Gastrocnemius medialis (tissue), 4 donors: ENCODE results near the gene CMTM1. TPM values are rescaled to one million over a fixed set of nuclear protein-coding genes. Genes with fewer than 3 reads are reported as not detected.

ENCODE experiments used
- ATAC-seq, 2 donors: fragments of 150-250 bp; one replicate each; pipeline ENCODE4 v1.9.1; 2016
- DNase-seq, 2 donors: peaks; one replicate each; pipeline ENCODE4 v3.0.0-alpha.2; 2019
- H3K27ac ChIP-seq, 4 donors: fragments of 200-600 bp; sonication (generic); 1 replicate in 1 of 4; 2 replicates in 3 of 4; pipeline ENCODE4 v1.5.1; 2016 to 2018; ENCODE audit warnings: mild to moderate bottlenecking in 2 of 4, moderate library complexity in 1 of 4
- H3K27me3 ChIP-seq, 3 donors: fragments of 200-600 bp; sonication (generic) in 2 of 3; 1 replicate in 1 of 3; 2 replicates in 2 of 3; pipeline versions ENCODE4 v1.5.1 to v1.6.0; 2016 to 2019; ENCODE audit warnings: mild to moderate bottlenecking in 1 of 3, moderate library complexity in 1 of 3
- H3K36me3 ChIP-seq, 2 donors: fragments of 200-600 bp; sonication (generic) in 1 of 2; one replicate each; pipeline ENCODE4 v1.5.1; 2017 to 2018
- H3K4me1 ChIP-seq, 2 donors: fragments of 200-600 bp; sonication (generic) in 1 of 2; one replicate each; pipeline ENCODE4 v1.5.1; 2016 to 2017; ENCODE audit warnings: mild to moderate bottlenecking in 2 of 2
- H3K4me3 ChIP-seq, 4 donors: fragments of 200-600 bp; sonication (generic) in 3 of 4; 1 replicate in 1 of 4; 2 replicates in 3 of 4; pipeline ENCODE4 v1.5.1; 2016 to 2019; ENCODE audit warnings: mild to moderate bottlenecking in 2 of 4
- H3K9me3 ChIP-seq, 3 donors: fragments of 200-600 bp; sonication (generic) in 2 of 3; 1 replicate in 1 of 3; 2 replicates in 2 of 3; pipeline ENCODE4 v1.5.1; 2016 to 2019
- CTCF ChIP-seq, 5 experiments: fragments of 450-650 bp in 3 of 5; fragments of 200-600 bp in 2 of 5; sonication (generic) in 2 of 5; IDR thresholded peaks in 4 of 5; conservative IDR thresholded peaks in 1 of 5; 1 replicate in 4 of 5; 2 replicates in 1 of 5; pipeline ENCODE4 v1.5.1; 2016 to 2019; ENCODE audit warnings: antibody characterized with exemption in 5 of 5, mild to moderate bottlenecking in 3 of 5, moderate library complexity in 3 of 5
- POLR2A ChIP-seq, 2 donors: fragments of 450-650 bp; IDR thresholded peaks; one replicate each; pipeline ENCODE4 v1.6.1; 2017; ENCODE audit warnings: antibody characterized with exemption in 2 of 2, mild to moderate bottlenecking in 2 of 2, moderate library complexity in 2 of 2
- in situ Hi-C, 4 donors: fragments of 200-750 bp; cut with MboI; loops; one replicate each; pipeline versions ENCODE4 v1.15.0 to v1.8.0; 2017; ENCODE audit warnings: low sequenced_read_pairs in 4 of 4
- intact Hi-C: fragments of 100-400 bp; cut with DNase I; formaldehyde crosslinking; loops from one replicate; pipeline ENCODE4 v1.15.1; 2023; ENCODE audit warnings: low total_unique reads
- total RNA-seq, 4 donors: library from RNA; depleted of rRNA; stranded (reverse); fragments of >200 nt; gene quantifications; one replicate each; pipeline versions ENCODE4 v1.1.0 to v1.2.3, GENCODE V29; 2016

The CMTM1 gene
- total RNA-seq, 4 donors from 2014 or later = 0.31 TPM; not detected in 3

GRCh38 chr16:66612422-66612821, 46.2 kb downstream of the CMTM1 start:
- Histone ChIP-seq H3K4me1 (peaks cover 7 to 8% of the 10 kb centered on the region in 2 donors), H3K4me3 (no peak overlapping the region), H3K27ac (no peak overlapping the region), H3K36me3 (no peaks in the 10 kb centered on the region), H3K27me3 (no peaks in the 10 kb centered on the region), H3K9me3 (no peaks in the 10 kb centered on the region)
- DNase-seq (no peak), ATAC-seq (no peak)
- in situ Hi-C loops (loop anchor here in 1 of 4 donors (25.0 kb wide), 1 partner anchor 250 kb away; no protein-coding TSS in a partner anchor), intact Hi-C loops (no loop called here)
- TF ChIP-seq CTCF (IDR thresholded peaks at IDR 0.05 in 4 of 5, conservative IDR thresholded peaks at IDR 0.05 in 1 of 5) (no peak), POLR2A (IDR thresholded peaks at IDR 0.05) (no peak)

- ATAC-seq (no peak), DNase-seq (no peak)
- no peak overlapping the region for H3K27ac ChIP-seq
- TF ChIP-seq POLR2A (IDR thresholded peaks at IDR 0.05) (no peak), CTCF (IDR thresholded peaks at IDR 0.05 in 4 of 5, conservative IDR thresholded peaks at IDR 0.05 in 1 of 5) (no peak)
- in situ Hi-C loops = loop anchor here in 1 of 4 donors (25.0 kb wide), 1 partner anchor 248 kb away; no protein-coding TSS in a partner anchor
- H3K4me3 ChIP-seq = no peak overlapping the region
- no peaks in the 10 kb centered on the region for H3K27me3 ChIP-seq
- intact Hi-C loops = no loop called here
- peaks cover 11 to 16% of the 10 kb centered on the region in 2 donors for H3K4me1 ChIP-seq
- no peaks in the 10 kb centered on the region for H3K36me3 ChIP-seq
- no peaks in the 10 kb centered on the region for H3K9me3 ChIP-seq
Observed at GRCh38 chr16:66614161-66614802, 48.0 kb downstream of the CMTM1 start.

DNA sequence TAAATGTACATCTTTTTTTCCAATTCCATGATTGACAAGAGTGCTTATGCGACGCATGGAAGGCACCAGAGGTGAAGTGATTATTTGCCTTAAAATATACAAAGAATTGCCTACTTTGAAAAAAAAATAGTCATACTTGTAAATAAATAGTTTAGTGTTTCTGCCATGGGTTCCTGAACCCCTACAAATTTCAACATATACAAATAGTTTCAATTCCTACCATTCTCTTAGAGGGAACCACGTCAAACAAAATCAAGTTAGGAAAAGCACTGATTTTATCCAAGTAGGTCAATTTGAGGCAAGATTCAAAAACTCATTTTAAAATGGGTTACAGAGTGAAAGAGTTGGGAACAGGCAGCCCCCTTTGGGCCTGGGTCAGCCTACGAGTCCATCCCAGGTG, 49.9 kb downstream of the CMTM1 start:
- no peak for TF ChIP-seq POLR2A (IDR thresholded peaks at IDR 0.05)
- no peak for TF ChIP-seq CTCF (IDR thresholded peaks at IDR 0.05 in 4 of 5, conservative IDR thresholded peaks at IDR 0.05 in 1 of 5)
- Histone ChIP-seq H3K36me3 (no peaks in the 10 kb centered on the region), H3K4me3 (no peak overlapping the region), H3K27me3 (no peaks in the 10 kb centered on the region), H3K9me3 (no peaks in the 10 kb centered on the region), H3K27ac (no peak overlapping the region), H3K4me1 (peaks cover 22 to 28% of the 10 kb centered on the region in 2 donors)
- in situ Hi-C loops = loop anchor here in 1 of 4 donors (25.0 kb wide), 1 partner anchor 246 kb away; no protein-coding TSS in a partner anchor
- no peak for DNase-seq
- no peak for ATAC-seq
- intact Hi-C loops = no loop called here

GRCh38 chr16:66616592-66616991, 50.4 kb downstream of the CMTM1 start:
- Histone ChIP-seq H3K4me1 (peaks cover 22 to 28% of the 10 kb centered on the region in 2 donors), H3K4me3 (no peak overlapping the region), H3K36me3 (no peaks in the 10 kb centered on the region), H3K27ac (no peak overlapping the region), H3K9me3 (no peaks in the 10 kb centered on the region), H3K27me3 (no peaks in the 10 kb centered on the region)
- no peak for DNase-seq
- intact Hi-C loops = no loop called here
- in situ Hi-C loops = loop anchor here in 1 of 4 donors (25.0 kb wide), 1 partner anchor 246 kb away; no protein-coding TSS in a partner anchor
- no peak for ATAC-seq
- TF ChIP-seq CTCF (IDR thresholded peaks at IDR 0.05 in 4 of 5, conservative IDR thresholded peaks at IDR 0.05 in 1 of 5) (no peak), POLR2A (IDR thresholded peaks at IDR 0.05) (no peak)
